GM18907 (cell line): ENCODE measurements around the gene TBC1D10A.

Experiments used
- ATAC-seq: cut with Tn5 transposase; IDR thresholded peaks from one replicate; pipeline ENCODE4 v1.9.1; 2021; ENCODE audit warnings: mild to moderate bottlenecking, moderate library complexity; ENCODE audit not compliant: unreplicated experiment

TBC1D10A gene

GRCh38 chr22:30287648-30288418 lies 38.9 kb downstream of the TBC1D10A start:
- ATAC-seq: no peak

- ATAC-seq: no peak
Observed at GRCh38 chr22:30286813-30287647, 39.7 kb downstream of the TBC1D10A start.

- no peak for ATAC-seq
Observed at GRCh38 chr22:30286331-30286730, 40.4 kb downstream of the TBC1D10A start.

- ATAC-seq: no peak
Observed at GRCh38 chr22:30285846-30286200, 40.9 kb downstream of the TBC1D10A start.

GRCh38 chr22:30285176-30285845 lies 41.4 kb downstream of the TBC1D10A start:
- no peak for ATAC-seq

- no peak for ATAC-seq
Observed at GRCh38 chr22:30284666-30285065, 42.1 kb downstream of the TBC1D10A start.

- no peak for ATAC-seq
Observed at GRCh38 chr22:30284172-30284571, 42.6 kb downstream of the TBC1D10A start.

GRCh38 chr22:30283342-30283741 lies 43.4 kb downstream of the TBC1D10A start:
- no peak for ATAC-seq

- ATAC-seq: no peak
Observed at GRCh38 chr22:30282616-30283046, 44.1 kb downstream of the TBC1D10A start.

GRCh38 chr22:30280505-30280904 lies 46.2 kb downstream of the TBC1D10A start:
- no peak for ATAC-seq

GRCh38 chr22:30279932-30280331 lies 46.8 kb downstream of the TBC1D10A start:
- ATAC-seq: no peak

- ATAC-seq: no peak
Observed at GRCh38 chr22:30279046-30279788, 47.5 kb downstream of the TBC1D10A start.

GRCh38 chr22:30277547-30278344 lies 49.0 kb downstream of the TBC1D10A start:
- no peak for ATAC-seq

GRCh38 chr22:30276039-30276438 lies 50.7 kb downstream of the TBC1D10A start:
- ATAC-seq: no peak

GRCh38 chr22:30275625-30276024 lies 51.1 kb downstream of the TBC1D10A start:
- ATAC-seq: no peak

GRCh38 chr22:30274437-30274812 lies 52.3 kb downstream of the TBC1D10A start:
- ATAC-seq: no peak

GRCh38 chr22:30273711-30274436 lies 52.9 kb downstream of the TBC1D10A start:
- no peak for ATAC-seq

- ATAC-seq: no peak
Observed at GRCh38 chr22:30272781-30273601, 53.8 kb downstream of the TBC1D10A start.

GRCh38 chr22:30270832-30271231 lies 55.9 kb downstream of the TBC1D10A start:
- ATAC-seq: no peak
